GM08714 (cell line): ENCODE data around the gene C1orf105.

ENCODE experiments used
- H3K4me3 ChIP-seq: fragments of 200-500 bp; sonication (Bioruptor generic); 2 replicates; pipeline ENCODE4 v1.5.1; 2014; ENCODE audit warnings: mild to moderate bottlenecking, low read length, inconsistent platforms
- ZNF274 ChIP-seq: IDR thresholded peaks from 2 replicates; pipeline ENCODE4 v1.6.1; 2012; ENCODE audit warnings: mild to moderate bottlenecking, low read depth, low read length

C1orf105 gene

GRCh38 chr1:172452536-172453152 is 32.2 kb downstream of the C1orf105 start:
- no peak overlapping the region for H3K4me3 ChIP-seq
- TF ChIP-seq ZNF274 = no peak

- no peak for TF ChIP-seq ZNF274
- H3K4me3 ChIP-seq = no peak overlapping the region
These were observed 32.7 kb downstream of the C1orf105 start for GRCh38 chr1:172453153-172453545.

DNA sequence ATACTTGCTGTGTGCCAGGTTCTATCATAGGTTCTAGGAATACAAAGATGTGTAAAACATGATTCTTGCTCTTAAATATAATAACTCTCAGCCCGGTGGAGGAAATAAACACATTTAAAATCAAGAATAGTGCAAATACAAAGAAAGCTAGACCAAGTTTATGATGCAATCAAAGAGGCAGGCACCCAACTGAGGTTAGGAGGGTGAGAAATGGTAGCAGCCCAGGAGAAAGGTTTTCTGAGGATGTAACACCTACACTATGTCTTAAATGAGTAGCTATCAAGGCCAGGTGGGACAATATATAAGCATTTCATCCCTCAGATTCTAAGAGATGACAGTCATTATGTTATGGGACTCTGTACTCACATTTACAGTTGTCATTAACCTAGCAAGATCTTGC is 33.1 kb downstream of the C1orf105 start:
- TF ChIP-seq ZNF274 = no peak

DNA sequence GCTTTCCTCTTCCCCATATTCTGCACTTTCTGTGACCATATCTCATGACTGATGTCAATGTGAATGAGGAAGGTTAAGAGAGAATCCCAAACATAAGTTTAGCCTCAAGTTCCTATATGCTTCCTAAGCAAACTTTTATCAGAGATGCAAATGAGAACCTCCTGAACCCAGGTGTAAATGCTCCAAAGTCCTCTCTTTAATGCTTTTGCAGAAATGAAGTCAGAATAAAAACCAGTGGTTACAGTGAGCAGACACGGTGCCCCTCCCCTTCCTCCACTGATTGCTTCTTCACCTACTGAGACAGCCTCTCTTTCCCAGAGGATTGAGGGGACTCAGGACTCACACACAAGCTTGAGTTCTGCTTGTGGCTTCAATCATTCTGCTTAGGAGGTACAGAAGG is 35.0 kb downstream of the C1orf105 start:
- no peak overlapping the region for H3K4me3 ChIP-seq
- no peak for TF ChIP-seq ZNF274

More for the DNA sequence above, 33.1 kb downstream of the C1orf105 start:
- no peak overlapping the region for H3K4me3 ChIP-seq

DNA sequence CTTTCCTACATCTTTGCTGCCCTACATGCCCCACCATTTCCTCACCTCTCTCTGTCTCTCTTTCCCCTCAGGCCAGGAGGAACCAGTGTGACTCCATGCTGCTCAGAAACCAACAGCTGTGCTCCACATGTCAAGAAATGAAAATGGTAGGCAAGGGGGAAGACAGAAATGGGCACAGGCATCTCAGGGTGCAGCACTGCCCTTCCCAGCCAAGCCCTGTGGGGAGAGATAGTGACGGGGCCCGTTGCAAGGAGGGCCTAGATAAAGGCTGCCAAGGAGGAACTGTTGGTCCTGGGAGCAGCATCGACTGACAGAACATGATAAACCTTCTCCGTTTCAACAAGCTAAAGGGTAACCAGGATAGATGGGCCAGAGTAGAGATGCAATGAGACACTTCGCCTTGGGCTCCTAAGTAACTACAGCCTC is 35.9 kb downstream of the C1orf105 start:
- no peak overlapping the region for H3K4me3 ChIP-seq
- no peak for TF ChIP-seq ZNF274

GRCh38 chr1:172457479-172458130 is 37.1 kb downstream of the C1orf105 start:
- TF ChIP-seq ZNF274 = no peak
- no peak overlapping the region for H3K4me3 ChIP-seq

DNA sequence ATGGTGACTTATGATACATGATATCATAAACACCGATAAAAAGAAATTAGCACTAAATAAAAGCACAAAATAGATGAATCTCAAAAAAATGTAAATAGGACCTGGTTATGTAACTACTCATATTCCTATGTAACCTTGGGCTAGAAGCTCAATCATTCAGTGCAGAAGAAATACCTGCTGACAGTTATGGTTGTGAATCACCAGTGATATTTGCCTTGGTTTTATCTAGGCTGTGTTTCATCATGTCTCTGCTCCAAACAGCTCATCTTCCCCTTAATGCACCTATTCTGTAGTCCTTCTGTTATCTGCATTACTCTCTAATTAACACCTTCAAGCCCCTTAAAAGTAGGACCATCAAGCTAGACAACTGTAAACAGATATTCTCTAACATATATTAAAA is 39.7 kb downstream of the C1orf105 start:
- TF ChIP-seq ZNF274 = no peak

GRCh38 chr1:172460887-172461315 is 40.4 kb downstream of the C1orf105 start:
- no peak overlapping the region for H3K4me3 ChIP-seq
- no peak for TF ChIP-seq ZNF274

More for the DNA sequence above, 39.7 kb downstream of the C1orf105 start:
- H3K4me3 ChIP-seq = no peak overlapping the region

DNA sequence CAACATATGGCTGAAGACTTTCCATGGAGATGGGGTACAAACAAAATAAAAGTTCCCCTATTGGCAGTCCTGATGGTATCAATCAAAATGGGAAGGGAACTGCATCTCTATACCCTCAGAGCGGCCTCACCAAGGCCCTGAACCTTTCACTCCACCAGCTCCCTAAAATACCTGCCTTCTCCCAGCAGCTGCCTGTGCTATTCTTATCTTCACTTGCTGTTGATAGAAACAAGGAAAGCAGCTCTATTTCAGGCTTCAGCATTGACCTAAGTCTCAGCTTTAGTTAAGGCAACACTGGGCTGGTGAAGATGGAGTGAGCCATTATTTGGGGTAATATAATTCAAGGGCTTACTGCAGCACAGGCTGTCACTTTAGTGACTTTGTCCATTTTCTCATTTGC is 45.1 kb downstream of the C1orf105 start:
- TF ChIP-seq ZNF274 = no peak
- H3K4me3 ChIP-seq = no peak overlapping the region

GRCh38 chr1:172466795-172467407 is 46.4 kb downstream of the C1orf105 start:
- H3K4me3 ChIP-seq = no peak overlapping the region
- TF ChIP-seq ZNF274 = no peak

DNA sequence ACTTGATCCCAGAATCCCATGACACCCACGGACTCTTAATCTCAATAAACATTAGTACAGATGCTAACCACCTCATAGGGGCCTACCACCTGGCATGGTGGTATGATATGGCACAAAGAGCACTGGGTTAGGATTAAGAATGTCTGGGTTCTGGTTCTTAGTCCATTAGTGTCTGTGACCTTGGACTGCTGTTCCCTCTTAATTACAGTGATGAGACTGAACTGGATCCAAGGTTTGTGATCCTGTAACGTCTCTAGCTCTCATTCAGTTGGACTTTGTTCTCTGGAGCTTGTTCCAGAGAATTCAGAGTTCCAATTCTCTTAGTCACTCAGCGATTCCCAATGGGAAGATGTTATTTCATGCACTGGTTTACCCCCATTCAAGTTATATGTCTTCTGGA is 47.0 kb downstream of the C1orf105 start:
- no peak overlapping the region for H3K4me3 ChIP-seq
- no peak for TF ChIP-seq ZNF274

GRCh38 chr1:172468296-172468695 is 47.8 kb downstream of the C1orf105 start:
- H3K4me3 ChIP-seq = no peak overlapping the region
- no peak for TF ChIP-seq ZNF274

GRCh38 chr1:172469717-172470116 is 49.2 kb downstream of the C1orf105 start:
- H3K4me3 ChIP-seq = no peak overlapping the region
- TF ChIP-seq ZNF274 = no peak

GRCh38 chr1:172470149-172470548 is 49.7 kb downstream of the C1orf105 start:
- H3K4me3 ChIP-seq = no peak overlapping the region

GRCh38 chr1:172471666-172472065 is 51.2 kb downstream of the C1orf105 start:
- H3K4me3 ChIP-seq = no peak overlapping the region
- no peak for TF ChIP-seq ZNF274

More at GRCh38 chr1:172470149-172470548, 49.7 kb downstream of the C1orf105 start:
- no peak for TF ChIP-seq ZNF274
